WTC11 (cell line): ENCODE data around the gene CKM. TPM values are rescaled to one million over a fixed set of nuclear protein-coding genes. Genes with fewer than 3 reads are reported as not detected.

Experiments
- ATAC-seq: fragments of 200-7000 bp; cut with Tn5 transposase; 2 replicates; pipeline ENCODE4 v1.10.0; 2021; ENCODE audit warnings: mild to moderate bottlenecking, moderate library complexity
- CTCF ChIA-PET: fragments of 300-600 bp; sonication (Branson Sonifier 250); formaldehyde crosslinking; loops from one replicate; lab custom pipeline; 2021; ENCODE audit warnings: antibody characterized with exemption; lab: Charles Lee
- POLR2A ChIA-PET: fragments of 350-600 bp; sonication (Branson Sonifier 250); formaldehyde crosslinking; loops from one replicate; lab custom pipeline; 2021; ENCODE audit warnings: antibody characterized with exemption; lab: Charles Lee
- DNase-seq: peaks from one replicate; pipeline ENCODE4 v3.0.0; 2021; ENCODE audit warnings: low spot score
- H3K27ac Mint-ChIP-seq: 2 replicates; pipeline ENCODE4 v1.8.0; 2021; ENCODE audit warnings: mixed read lengths
- H3K27me3 Mint-ChIP-seq: 2 replicates; pipeline ENCODE4 v1.8.0; 2021; ENCODE audit warnings: low read depth, mild to moderate bottlenecking, moderate library complexity, mixed read lengths
- H3K36me3 Mint-ChIP-seq: 2 replicates; pipeline ENCODE4 v1.8.0; 2021; ENCODE audit warnings: mixed read lengths
- H3K4me1 Mint-ChIP-seq: 2 replicates; pipeline ENCODE4 v1.8.0; 2022; ENCODE audit warnings: mixed read lengths
- H3K4me3 Mint-ChIP-seq: 2 replicates; pipeline ENCODE4 v1.8.0; 2021; ENCODE audit warnings: mild to moderate bottlenecking, moderate library complexity, mixed read lengths
- H3K9me3 Mint-ChIP-seq: 2 replicates; pipeline ENCODE4 v1.8.0; 2021; ENCODE audit warnings: mixed read lengths
- EMX1 ChIP-seq: fragments of 250-450 bp; sonication (Bioruptor Pico); IDR thresholded peaks from 2 replicates; pipeline ENCODE4 v1.8.0; 2021; ENCODE audit warnings: mild to moderate bottlenecking
- FOXP1 ChIP-seq: sonication (generic); formaldehyde crosslinking; IDR thresholded peaks from 2 replicates; pipeline ENCODE4 v1.8.0; 2022; ENCODE audit warnings: missing genetic modification reagents, mild to moderate bottlenecking, moderate library complexity, borderline replicate concordance
- GTF2I ChIP-seq: fragments of 250-450 bp; sonication (Bioruptor Pico); conservative IDR thresholded peaks from 2 replicates; pipeline ENCODE4 v1.4.0; 2021; ENCODE audit warnings: mild to moderate bottlenecking
- NR2C2 ChIP-seq: sonication (generic); formaldehyde crosslinking; IDR thresholded peaks from 2 replicates; pipeline ENCODE4 v1.8.0; 2022; ENCODE audit warnings: mild to moderate bottlenecking, missing genetic modification reagents
- RELA ChIP-seq: sonication (generic); formaldehyde crosslinking; IDR thresholded peaks from 2 replicates; pipeline ENCODE4 v1.8.1; 2022; ENCODE audit warnings: missing genetic modification reagents, mild to moderate bottlenecking, borderline replicate concordance
- TEAD1 ChIP-seq: sonication (generic); formaldehyde crosslinking; IDR thresholded peaks from 2 replicates; pipeline ENCODE4 v1.8.0; 2022; ENCODE audit warnings: mild to moderate bottlenecking, missing genetic modification reagents
- ZNF232 ChIP-seq: sonication (generic); formaldehyde crosslinking; IDR thresholded peaks from 2 replicates; pipeline ENCODE4 v1.8.0; 2022; ENCODE audit warnings: mild to moderate bottlenecking, missing genetic modification reagents
- ZNF317 ChIP-seq: sonication (generic); formaldehyde crosslinking; IDR thresholded peaks from 2 replicates; pipeline ENCODE4 v1.8.1; 2023; ENCODE audit warnings: low read depth, mild to moderate bottlenecking, moderate library complexity, missing genetic modification reagents, borderline replicate concordance
- ZNF671 ChIP-seq: fragments of 250-450 bp; sonication (Bioruptor Pico); IDR thresholded peaks from 2 replicates; pipeline ENCODE4 v1.8.0; 2021; ENCODE audit warnings: mild to moderate bottlenecking
- total RNA-seq: library from RNA; stranded (reverse); gene quantifications from 3 replicates; pipeline ENCODE4 v1.2.3, GENCODE V29; 2021
- TF ChIP-seq, protein P1 (sequence below): sonication (generic); formaldehyde crosslinking; IDR thresholded peaks from 2 replicates; pipeline ENCODE4 v1.8.0; 2023; ENCODE audit warnings: mild to moderate bottlenecking, missing genetic modification reagents
- TF ChIP-seq, protein P2 (sequence below): sonication (generic); formaldehyde crosslinking; IDR thresholded peaks from 2 replicates; pipeline ENCODE4 v1.8.0; 2022; ENCODE audit warnings: missing genetic modification reagents
- TF ChIP-seq, protein P3 (sequence below): fragments of 250-450 bp; sonication (Bioruptor Pico); IDR thresholded peaks from 2 replicates; pipeline ENCODE4 v1.9.0; 2021; ENCODE audit warnings: moderate library complexity, mild to moderate bottlenecking, inconsistent platforms, borderline replicate concordance
- TF ChIP-seq, protein P4 (sequence below): sonication (generic); formaldehyde crosslinking; IDR thresholded peaks from 2 replicates; pipeline ENCODE4 v1.8.0; 2023; ENCODE audit warnings: missing genetic modification reagents
- TF ChIP-seq, protein P5 (sequence below): sonication (generic); formaldehyde crosslinking; IDR thresholded peaks from 2 replicates; pipeline ENCODE4 v1.8.1; 2023; ENCODE audit warnings: mild to moderate bottlenecking, missing genetic modification reagents, moderate library complexity

The CKM gene
- total RNA-seq, 1 experiment from 2014 or later = not detected

DNA sequence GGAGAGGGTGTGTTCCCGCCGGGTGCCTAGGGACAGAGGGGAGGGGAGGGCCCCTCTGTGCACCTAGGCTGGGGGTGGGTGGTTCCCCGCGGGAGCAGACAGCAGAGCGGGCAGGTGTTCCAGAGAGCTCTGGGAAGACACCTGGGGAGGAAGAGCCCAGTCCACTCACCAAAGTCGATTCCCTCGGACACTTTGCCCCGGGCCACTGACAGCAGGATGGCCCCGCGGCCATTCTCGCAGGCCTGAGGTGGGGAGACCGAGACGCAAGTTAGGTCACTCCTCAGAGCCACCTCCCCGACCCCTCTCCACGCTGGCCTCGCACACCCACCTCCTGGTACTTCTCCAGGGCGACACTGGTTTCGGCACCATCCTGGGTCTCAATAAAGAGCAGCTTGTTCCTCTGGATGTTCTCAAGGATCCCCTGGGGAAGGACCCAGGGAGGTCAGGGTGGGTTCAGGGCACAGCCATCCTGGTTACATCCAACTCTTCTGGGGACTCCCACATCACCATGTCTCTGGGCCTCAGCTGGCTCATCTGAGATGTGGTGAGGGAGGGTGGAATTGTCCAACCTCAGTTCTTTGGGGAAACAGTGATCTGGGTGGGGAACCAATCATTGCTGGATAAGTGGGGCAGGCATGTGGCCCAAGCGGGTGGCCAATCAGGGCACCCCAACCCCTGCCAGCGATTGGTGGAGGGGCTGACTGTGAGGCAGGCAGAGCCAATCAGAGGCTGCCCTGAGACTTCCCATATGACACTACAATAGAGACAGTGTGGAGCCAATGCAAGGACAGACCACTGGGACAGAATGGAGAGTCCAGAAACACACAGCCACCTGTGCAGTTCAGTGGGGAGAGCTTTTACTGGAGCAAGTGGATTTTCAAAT, 30.5 kb upstream of the CKM start:
- no peak for TF ChIP-seq TEAD1 (CRISPR knock-in tag)
- no peak for TF ChIP-seq EMX1 (CRISPR knock-in tag)
- no peak for TF ChIP-seq ZNF317 (CRISPR knock-in tag)
- no peak for TF ChIP-seq NR2C2
- TF ChIP-seq, protein P1, sequence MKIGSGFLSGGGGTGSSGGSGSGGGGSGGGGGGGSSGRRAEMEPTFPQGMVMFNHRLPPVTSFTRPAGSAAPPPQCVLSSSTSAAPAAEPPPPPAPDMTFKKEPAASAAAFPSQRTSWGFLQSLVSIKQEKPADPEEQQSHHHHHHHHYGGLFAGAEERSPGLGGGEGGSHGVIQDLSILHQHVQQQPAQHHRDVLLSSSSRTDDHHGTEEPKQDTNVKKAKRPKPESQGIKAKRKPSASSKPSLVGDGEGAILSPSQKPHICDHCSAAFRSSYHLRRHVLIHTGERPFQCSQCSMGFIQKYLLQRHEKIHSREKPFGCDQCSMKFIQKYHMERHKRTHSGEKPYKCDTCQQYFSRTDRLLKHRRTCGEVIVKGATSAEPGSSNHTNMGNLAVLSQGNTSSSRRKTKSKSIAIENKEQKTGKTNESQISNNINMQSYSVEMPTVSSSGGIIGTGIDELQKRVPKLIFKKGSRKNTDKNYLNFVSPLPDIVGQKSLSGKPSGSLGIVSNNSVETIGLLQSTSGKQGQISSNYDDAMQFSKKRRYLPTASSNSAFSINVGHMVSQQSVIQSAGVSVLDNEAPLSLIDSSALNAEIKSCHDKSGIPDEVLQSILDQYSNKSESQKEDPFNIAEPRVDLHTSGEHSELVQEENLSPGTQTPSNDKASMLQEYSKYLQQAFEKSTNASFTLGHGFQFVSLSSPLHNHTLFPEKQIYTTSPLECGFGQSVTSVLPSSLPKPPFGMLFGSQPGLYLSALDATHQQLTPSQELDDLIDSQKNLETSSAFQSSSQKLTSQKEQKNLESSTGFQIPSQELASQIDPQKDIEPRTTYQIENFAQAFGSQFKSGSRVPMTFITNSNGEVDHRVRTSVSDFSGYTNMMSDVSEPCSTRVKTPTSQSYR = no peak
- TF ChIP-seq FOXP1 (CRISPR knock-in tag) = no peak
- TF ChIP-seq RELA (CRISPR knock-in tag) = no peak
- TF ChIP-seq ZNF671 = no peak
- TF ChIP-seq, protein P2, sequence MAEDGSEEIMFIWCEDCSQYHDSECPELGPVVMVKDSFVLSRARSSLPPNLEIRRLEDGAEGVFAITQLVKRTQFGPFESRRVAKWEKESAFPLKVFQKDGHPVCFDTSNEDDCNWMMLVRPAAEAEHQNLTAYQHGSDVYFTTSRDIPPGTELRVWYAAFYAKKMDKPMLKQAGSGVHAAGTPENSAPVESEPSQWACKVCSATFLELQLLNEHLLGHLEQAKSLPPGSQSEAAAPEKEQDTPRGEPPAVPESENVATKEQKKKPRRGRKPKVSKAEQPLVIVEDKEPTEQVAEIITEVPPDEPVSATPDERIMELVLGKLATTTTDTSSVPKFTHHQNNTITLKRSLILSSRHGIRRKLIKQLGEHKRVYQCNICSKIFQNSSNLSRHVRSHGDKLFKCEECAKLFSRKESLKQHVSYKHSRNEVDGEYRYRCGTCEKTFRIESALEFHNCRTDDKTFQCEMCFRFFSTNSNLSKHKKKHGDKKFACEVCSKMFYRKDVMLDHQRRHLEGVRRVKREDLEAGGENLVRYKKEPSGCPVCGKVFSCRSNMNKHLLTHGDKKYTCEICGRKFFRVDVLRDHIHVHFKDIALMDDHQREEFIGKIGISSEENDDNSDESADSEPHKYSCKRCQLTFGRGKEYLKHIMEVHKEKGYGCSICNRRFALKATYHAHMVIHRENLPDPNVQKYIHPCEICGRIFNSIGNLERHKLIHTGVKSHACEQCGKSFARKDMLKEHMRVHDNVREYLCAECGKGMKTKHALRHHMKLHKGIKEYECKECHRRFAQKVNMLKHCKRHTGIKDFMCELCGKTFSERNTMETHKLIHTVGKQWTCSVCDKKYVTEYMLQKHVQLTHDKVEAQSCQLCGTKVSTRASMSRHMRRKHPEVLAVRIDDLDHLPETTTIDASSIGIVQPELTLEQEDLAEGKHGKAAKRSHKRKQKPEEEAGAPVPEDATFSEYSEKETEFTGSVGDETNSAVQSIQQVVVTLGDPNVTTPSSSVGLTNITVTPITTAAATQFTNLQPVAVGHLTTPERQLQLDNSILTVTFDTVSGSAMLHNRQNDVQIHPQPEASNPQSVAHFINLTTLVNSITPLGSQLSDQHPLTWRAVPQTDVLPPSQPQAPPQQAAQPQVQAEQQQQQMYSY (CRISPR knock-in tag) = no peak
- no peak for TF ChIP-seq GTF2I
- TF ChIP-seq, protein P3, sequence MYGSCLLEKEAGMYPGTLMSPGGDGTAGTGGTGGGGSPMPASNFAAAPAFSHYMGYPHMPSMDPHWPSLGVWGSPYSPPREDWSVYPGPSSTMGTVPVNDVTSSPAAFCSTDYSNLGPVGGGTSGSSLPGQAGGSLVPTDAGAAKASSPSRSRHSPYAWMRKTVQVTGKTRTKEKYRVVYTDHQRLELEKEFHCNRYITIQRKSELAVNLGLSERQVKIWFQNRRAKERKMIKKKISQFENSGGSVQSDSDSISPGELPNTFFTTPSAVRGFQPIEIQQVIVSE (CRISPR knock-in tag) = no peak
- TF ChIP-seq ZNF232 (CRISPR knock-in tag) = no peak
- TF ChIP-seq, all 79 proteins: peak for 0
- Mint-ChIP-seq H3K9me3 (no peaks in the 10 kb centered on the region), H3K36me3 (peaks cover 59% of the 10 kb centered on the region), H3K27ac (no peak overlapping the region), H3K4me1 (0 out of 2 replicates have a peak, but pooled peaks cover under 1% of the 10 kb centered on the region), H3K27me3 (no peaks in the 10 kb centered on the region), H3K4me3 (no peak overlapping the region)
- DNase-seq (no peak), ATAC-seq (peak; percentile 59)
- CTCF ChIA-PET = interaction anchor here (0.6 kb wide), 1 partner anchor 132 kb away, joined by 3 read pairs; no protein-coding TSS in a partner anchor
- POLR2A ChIA-PET = no interaction called here

DNA sequence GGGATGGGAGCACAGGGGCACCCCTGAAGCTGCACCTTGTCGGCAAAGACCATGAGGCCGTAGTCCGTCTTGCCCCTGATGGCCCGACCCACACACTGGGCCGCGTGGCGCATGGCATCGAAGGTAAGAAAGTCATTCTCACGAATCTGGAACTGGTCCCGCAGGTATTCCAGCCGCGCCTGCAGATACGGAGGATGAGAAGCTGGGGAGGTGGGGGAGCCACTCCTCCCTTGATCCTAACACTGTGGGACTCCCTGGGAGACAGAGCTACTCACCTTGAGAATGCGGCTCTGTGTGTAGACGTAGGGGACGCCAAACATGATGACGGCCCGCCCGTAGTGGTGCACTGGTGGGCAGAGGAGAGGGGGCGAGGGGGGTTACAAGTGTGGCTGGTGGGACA, 29.8 kb upstream of the CKM start:
- Mint-ChIP-seq H3K9me3 (no peaks in the 10 kb centered on the region), H3K4me3 (no peak overlapping the region), H3K27ac (no peak overlapping the region), H3K36me3 (peaks cover 53% of the 10 kb centered on the region), H3K4me1 (0 out of 2 replicates have a peak, but pooled peaks cover 3% of the 10 kb centered on the region), H3K27me3 (no peaks in the 10 kb centered on the region)
- ChIA-PET CTCF (no interaction called here), POLR2A (no interaction called here)
- DNase-seq (no peak), ATAC-seq (no peak)
- TF ChIP-seq, protein P4, sequence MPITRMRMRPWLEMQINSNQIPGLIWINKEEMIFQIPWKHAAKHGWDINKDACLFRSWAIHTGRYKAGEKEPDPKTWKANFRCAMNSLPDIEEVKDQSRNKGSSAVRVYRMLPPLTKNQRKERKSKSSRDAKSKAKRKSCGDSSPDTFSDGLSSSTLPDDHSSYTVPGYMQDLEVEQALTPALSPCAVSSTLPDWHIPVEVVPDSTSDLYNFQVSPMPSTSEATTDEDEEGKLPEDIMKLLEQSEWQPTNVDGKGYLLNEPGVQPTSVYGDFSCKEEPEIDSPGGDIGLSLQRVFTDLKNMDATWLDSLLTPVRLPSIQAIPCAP = no peak
- TF ChIP-seq, protein P5, sequence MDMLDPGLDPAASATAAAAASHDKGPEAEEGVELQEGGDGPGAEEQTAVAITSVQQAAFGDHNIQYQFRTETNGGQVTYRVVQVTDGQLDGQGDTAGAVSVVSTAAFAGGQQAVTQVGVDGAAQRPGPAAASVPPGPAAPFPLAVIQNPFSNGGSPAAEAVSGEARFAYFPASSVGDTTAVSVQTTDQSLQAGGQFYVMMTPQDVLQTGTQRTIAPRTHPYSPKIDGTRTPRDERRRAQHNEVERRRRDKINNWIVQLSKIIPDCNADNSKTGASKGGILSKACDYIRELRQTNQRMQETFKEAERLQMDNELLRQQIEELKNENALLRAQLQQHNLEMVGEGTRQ (CRISPR knock-in tag) = no peak
- TF ChIP-seq ZNF671 = no peak
